HG02943 (cell line): ENCODE results near the gene SCYGR2.
"Not testable (repeated sequence)": the region's sequence is repeated elsewhere in the genome, so short reads cannot be mapped to it uniquely, and the experiment has no call there.

Experiments
- ATAC-seq: cut with Tn5 transposase; IDR thresholded peaks from one replicate; pipeline ENCODE4 v1.9.1; 2021; ENCODE audit warnings: mild to moderate bottlenecking, low read depth, moderate library complexity; ENCODE audit not compliant: unreplicated experiment

Gene SCYGR2

GRCh38 chr2:227598835-227599503, at the start of gene SCYGR2:
SCYGR2 (plus strand) TSS chr2:227598893; CDS start chr2:227598893, 0 bp downstream.
- not testable (repeated sequence) for ATAC-seq

- ATAC-seq: no peak
Observed at GRCh38 chr2:227551836-227552235, 46.9 kb upstream of the SCYGR2 start.

- no peak for ATAC-seq
Observed at GRCh38 chr2:227562581-227562980, 36.1 kb upstream of the SCYGR2 start.

GRCh38 chr2:227565080-227565479, 33.6 kb upstream of the SCYGR2 start:
- no peak for ATAC-seq

GRCh38 chr2:227566012-227566411, 32.7 kb upstream of the SCYGR2 start:
- ATAC-seq: no peak

GRCh38 chr2:227568852-227569169, 29.9 kb upstream of the SCYGR2 start:
- no peak for ATAC-seq

GRCh38 chr2:227570615-227571014, 28.1 kb upstream of the SCYGR2 start:
- no peak for ATAC-seq

- ATAC-seq: no peak
Observed at GRCh38 chr2:227576110-227576509, 22.6 kb upstream of the SCYGR2 start.

- ATAC-seq: no peak
Observed at GRCh38 chr2:227576812-227577211, 21.9 kb upstream of the SCYGR2 start.

GRCh38 chr2:227577555-227577954, 21.1 kb upstream of the SCYGR2 start:
- no peak for ATAC-seq

- ATAC-seq: no peak
Observed at GRCh38 chr2:227578642-227579041, 20.1 kb upstream of the SCYGR2 start.

GRCh38 chr2:227579791-227580190, 18.9 kb upstream of the SCYGR2 start:
- ATAC-seq: no peak

- no peak for ATAC-seq
Observed at GRCh38 chr2:227582369-227582768, 16.3 kb upstream of the SCYGR2 start.

GRCh38 chr2:227592694-227593387, 5.9 kb upstream of the SCYGR2 start:
- peak; percentile 82 for ATAC-seq

- ATAC-seq: no peak
Observed at GRCh38 chr2:227595797-227596196, 2.9 kb upstream of the SCYGR2 start.

GRCh38 chr2:227597036-227597435, 1.7 kb upstream of the SCYGR2 start:
- ATAC-seq: no peak

- ATAC-seq: no peak
Observed at GRCh38 chr2:227597998-227598397, 695 bp upstream of the SCYGR2 start.

GRCh38 chr2:227602358-227602757, 3.7 kb downstream of the SCYGR2 start:
- no peak for ATAC-seq

- ATAC-seq: no peak
Observed at GRCh38 chr2:227606476-227606875, 7.8 kb downstream of the SCYGR2 start.

GRCh38 chr2:227607941-227608340, 9.2 kb downstream of the SCYGR2 start:
- ATAC-seq: no peak

GRCh38 chr2:227608561-227609338, 10.1 kb downstream of the SCYGR2 start:
- ATAC-seq: no peak

GRCh38 chr2:227610123-227610522, 11.4 kb downstream of the SCYGR2 start:
- no peak for ATAC-seq
